Loucy (cell line): ENCODE data around the gene AKR1C3.

Source experiments
- EZH2phosphoT487 ChIP-seq: fragments of 200-600 bp; IDR thresholded peaks from 2 replicates; pipeline ENCODE4 v1.6.1; 2018; ENCODE audit warnings: antibody characterized with exemption, mild to moderate bottlenecking, moderate library complexity, borderline replicate concordance
- TF ChIP-seq, protein P1 (sequence below): fragments of 200-600 bp; sonication (generic); conservative IDR thresholded peaks from 2 replicates; pipeline ENCODE4 v1.5.1; 2014; ENCODE audit warnings: mild to moderate bottlenecking, antibody characterized with exemption, low read length

DNA sequence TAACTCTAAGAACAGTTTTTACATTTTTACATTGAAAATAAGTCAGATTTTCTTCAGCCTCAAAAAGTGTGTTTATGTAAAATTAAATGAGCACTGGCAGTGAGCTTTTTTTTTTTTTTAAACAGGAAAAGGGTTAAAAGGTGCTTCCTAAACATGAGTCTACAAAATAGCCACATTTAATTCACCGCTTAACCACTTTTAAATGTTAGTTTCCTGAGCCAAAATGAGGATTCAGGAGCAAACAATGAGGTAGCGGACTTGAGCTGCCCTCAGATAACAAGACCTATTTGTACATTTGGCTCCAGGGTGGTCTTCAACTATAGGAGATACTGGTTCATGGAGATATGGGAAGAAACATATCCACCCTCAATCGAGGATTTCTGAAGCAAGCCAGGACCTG, 22.8 kb downstream of the AKR1C3 start:
- TF ChIP-seq, protein P1, sequence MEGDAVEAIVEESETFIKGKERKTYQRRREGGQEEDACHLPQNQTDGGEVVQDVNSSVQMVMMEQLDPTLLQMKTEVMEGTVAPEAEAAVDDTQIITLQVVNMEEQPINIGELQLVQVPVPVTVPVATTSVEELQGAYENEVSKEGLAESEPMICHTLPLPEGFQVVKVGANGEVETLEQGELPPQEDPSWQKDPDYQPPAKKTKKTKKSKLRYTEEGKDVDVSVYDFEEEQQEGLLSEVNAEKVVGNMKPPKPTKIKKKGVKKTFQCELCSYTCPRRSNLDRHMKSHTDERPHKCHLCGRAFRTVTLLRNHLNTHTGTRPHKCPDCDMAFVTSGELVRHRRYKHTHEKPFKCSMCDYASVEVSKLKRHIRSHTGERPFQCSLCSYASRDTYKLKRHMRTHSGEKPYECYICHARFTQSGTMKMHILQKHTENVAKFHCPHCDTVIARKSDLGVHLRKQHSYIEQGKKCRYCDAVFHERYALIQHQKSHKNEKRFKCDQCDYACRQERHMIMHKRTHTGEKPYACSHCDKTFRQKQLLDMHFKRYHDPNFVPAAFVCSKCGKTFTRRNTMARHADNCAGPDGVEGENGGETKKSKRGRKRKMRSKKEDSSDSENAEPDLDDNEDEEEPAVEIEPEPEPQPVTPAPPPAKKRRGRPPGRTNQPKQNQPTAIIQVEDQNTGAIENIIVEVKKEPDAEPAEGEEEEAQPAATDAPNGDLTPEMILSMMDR: no peak
- TF ChIP-seq EZH2phosphoT487: no peak
